DND-41 (cell line): ENCODE measurements around the gene MAP3K6.

Experiments
- EZH2 ChIP-seq: IDR thresholded peaks from 3 replicates; pipeline ENCODE4 v1.6.1; 2012; ENCODE audit warnings: borderline replicate concordance, low read depth, mild to moderate bottlenecking, moderate library complexity, low read length, inconsistent platforms; ENCODE audit not compliant: severe bottlenecking
- TF ChIP-seq, protein P1 (sequence below): IDR thresholded peaks from 2 replicates; pipeline ENCODE4 v1.5.1; 2012; ENCODE audit warnings: borderline replicate concordance, low read length, moderate library complexity, mild to moderate bottlenecking; ENCODE audit not compliant: poor library complexity, severe bottlenecking; ENCODE audit errors: extremely low read depth

DNA sequence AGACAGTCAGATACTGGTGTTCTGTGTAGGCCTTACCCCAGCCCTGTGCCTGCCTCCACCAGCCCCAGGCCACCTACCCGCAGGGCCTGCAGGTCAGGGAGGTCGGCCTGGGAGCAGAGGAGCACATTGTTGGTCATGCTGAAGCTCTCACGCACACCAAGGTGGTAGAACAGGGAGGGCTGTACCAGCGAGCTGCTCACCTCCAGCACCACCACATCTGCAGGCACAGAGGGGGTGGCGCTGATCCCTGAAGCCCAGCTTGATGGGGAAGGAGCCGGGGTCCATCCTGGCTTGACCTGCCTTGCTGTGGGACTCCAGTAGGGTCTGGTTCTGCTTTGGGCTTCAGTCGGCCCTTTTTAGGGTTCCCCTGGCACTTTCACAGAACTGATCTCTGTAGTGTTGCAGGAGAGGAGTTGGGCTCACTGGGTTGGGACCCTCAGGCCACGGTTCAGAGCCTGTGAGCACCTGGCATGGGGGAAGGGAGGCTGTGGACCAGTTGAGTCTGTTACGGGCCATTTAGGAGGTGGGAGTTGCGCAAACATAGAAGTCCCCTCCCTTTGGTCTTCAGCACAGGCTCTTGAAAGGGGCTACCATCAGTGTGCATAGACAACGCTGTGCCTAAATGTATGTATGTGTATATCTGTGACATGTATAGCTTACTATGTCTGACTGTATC is 1.9 kb downstream of the MAP3K6 start:
- TF ChIP-seq, protein P1, sequence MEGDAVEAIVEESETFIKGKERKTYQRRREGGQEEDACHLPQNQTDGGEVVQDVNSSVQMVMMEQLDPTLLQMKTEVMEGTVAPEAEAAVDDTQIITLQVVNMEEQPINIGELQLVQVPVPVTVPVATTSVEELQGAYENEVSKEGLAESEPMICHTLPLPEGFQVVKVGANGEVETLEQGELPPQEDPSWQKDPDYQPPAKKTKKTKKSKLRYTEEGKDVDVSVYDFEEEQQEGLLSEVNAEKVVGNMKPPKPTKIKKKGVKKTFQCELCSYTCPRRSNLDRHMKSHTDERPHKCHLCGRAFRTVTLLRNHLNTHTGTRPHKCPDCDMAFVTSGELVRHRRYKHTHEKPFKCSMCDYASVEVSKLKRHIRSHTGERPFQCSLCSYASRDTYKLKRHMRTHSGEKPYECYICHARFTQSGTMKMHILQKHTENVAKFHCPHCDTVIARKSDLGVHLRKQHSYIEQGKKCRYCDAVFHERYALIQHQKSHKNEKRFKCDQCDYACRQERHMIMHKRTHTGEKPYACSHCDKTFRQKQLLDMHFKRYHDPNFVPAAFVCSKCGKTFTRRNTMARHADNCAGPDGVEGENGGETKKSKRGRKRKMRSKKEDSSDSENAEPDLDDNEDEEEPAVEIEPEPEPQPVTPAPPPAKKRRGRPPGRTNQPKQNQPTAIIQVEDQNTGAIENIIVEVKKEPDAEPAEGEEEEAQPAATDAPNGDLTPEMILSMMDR = no peak
- no peak for TF ChIP-seq EZH2
